GM12878 (cell line): ENCODE data around the gene PIGL. TPM values are rescaled to one million over a fixed set of nuclear protein-coding genes. Genes with fewer than 3 reads are reported as not detected.

Source experiments
- ATAC-seq: fragments of 200-7000 bp; cut with Tn5 transposase; 3 replicates; pipeline ENCODE4 v1.9.1; 2020; ENCODE audit warnings: mild to moderate bottlenecking, moderate library complexity
- BruUV-seq: library from RNA; stranded (reverse); fragments of 400-500 nt; replicated peaks from 2 replicates; lab custom pipeline; 2021; lab: Mats Ljungman, UMichigan
- CTCF ChIA-PET: fragments of 300-600 bp; sonication (Branson Sonifier 250); formaldehyde crosslinking; extraction: SDS; loops from one replicate; lab custom pipeline; 2021; ENCODE audit warnings: inconsistent platforms; lab: Yijun Ruan, JAX
- POLR2A ChIA-PET: fragments of 350-600 bp; formaldehyde crosslinking; extraction: SDS; loops from one replicate; lab custom pipeline; 2021; ENCODE audit warnings: inconsistent platforms; lab: Charles Lee
- RAD21 ChIA-PET: fragments of 300-600 bp; sonication (Branson Sonifier 250); formaldehyde crosslinking; loops from one replicate; lab custom pipeline; 2023; ENCODE audit warnings: antibody characterized with exemption; ENCODE audit not compliant: unreplicated experiment; lab: Charles Lee
- SMC1A ChIA-PET: fragments of 300-600 bp; sonication (Branson Sonifier 250); formaldehyde crosslinking; loops from one replicate; lab custom pipeline; 2023; ENCODE audit not compliant: unreplicated experiment, uncharacterized antibody; lab: Charles Lee
- DNase-seq: peaks from one replicate; pipeline ENCODE4 v3.0.0-alpha.2; 2011; ENCODE audit warnings: low read depth, low spot score
- FAIRE-seq: peaks from 3 replicates; lab custom pipeline; 2011; peaks lifted over from hg19 to GRCh38; lab: Jason Lieb, UNC
- H2AFZ ChIP-seq: 2 replicates; pipeline ENCODE4 v1.6.0; 2011; ENCODE audit warnings: low read depth, low read length, control low read depth; ENCODE audit not compliant: control insufficient read depth
- H3K27ac ChIP-seq: 2 replicates; pipeline ENCODE4 v1.5.1; 2011; ENCODE audit warnings: control low read depth; ENCODE audit not compliant: control insufficient read depth, insufficient read depth
- H3K27me3 ChIP-seq, 2 experiments: replicated peaks in 1 of 2; 2 replicates each; pipeline versions ENCODE4 v1.6.0 to v1.6.1; 2011; ENCODE audit warnings: low read length in 1 of 2; ENCODE audit not compliant: control insufficient read depth in 2 of 2, insufficient read depth in 2 of 2
- H3K36me3 ChIP-seq, 2 experiments: 2 replicates each; pipeline ENCODE4 v1.5.1; 2011; ENCODE audit warnings: low read length in 1 of 2; ENCODE audit not compliant: control insufficient read depth in 2 of 2, insufficient read depth in 2 of 2
- H3K4me1 ChIP-seq: 2 replicates; pipeline ENCODE4 v1.6.1; 2011; ENCODE audit warnings: mild to moderate bottlenecking, low read length, moderate library complexity, mixed read lengths; ENCODE audit not compliant: control insufficient read depth, insufficient read depth
- H3K4me2 ChIP-seq: 2 replicates; pipeline ENCODE4 v1.6.0; 2011; ENCODE audit warnings: control low read depth; ENCODE audit not compliant: control insufficient read depth, insufficient read depth
- H3K4me3 ChIP-seq: fragments of 200-600 bp; sonication (generic); 2 replicates; pipeline ENCODE4 v1.5.1; 2016
- H3K79me2 ChIP-seq: 2 replicates; pipeline ENCODE4 v1.6.0; 2011; ENCODE audit warnings: low read length; ENCODE audit not compliant: control insufficient read depth, insufficient read depth
- H3K9ac ChIP-seq: 2 replicates; pipeline ENCODE4 v1.8.0; 2011; ENCODE audit warnings: low read length, control low read depth, mixed read lengths; ENCODE audit not compliant: control insufficient read depth, insufficient read depth
- H3K9me3 ChIP-seq: replicated peaks from 3 replicates; pipeline ENCODE4 v1.5.1; 2011; ENCODE audit warnings: mild to moderate bottlenecking, low read length; ENCODE audit not compliant: control insufficient read depth, insufficient read depth
- H4K20me1 ChIP-seq: 2 replicates; pipeline ENCODE4 v1.6.0; 2011; ENCODE audit not compliant: control insufficient read depth, insufficient read depth
- E2F4 ChIP-seq: IDR thresholded peaks from 2 replicates; pipeline ENCODE4 v1.6.1; 2012; ENCODE audit warnings: low read depth, low read length, improper control_type of control experiment
- E2F8 ChIP-seq: fragments of 450-650 bp; IDR thresholded peaks from 2 replicates; pipeline ENCODE4 v1.6.1; 2018; ENCODE audit warnings: mild to moderate bottlenecking, low read depth, moderate library complexity; ENCODE audit not compliant: partially characterized antibody
- HDAC6 ChIP-seq: fragments of 200-600 bp; sonication (generic); IDR thresholded peaks from one replicate; pipeline ENCODE4 v1.8.0; 2017; ENCODE audit warnings: antibody characterized with exemption; ENCODE audit not compliant: unreplicated experiment
- HDGF ChIP-seq: fragments of 450-650 bp; IDR thresholded peaks from 2 replicates; pipeline ENCODE4 v1.6.1; 2016; ENCODE audit warnings: antibody characterized with exemption
- IRF4 ChIP-seq: IDR thresholded peaks from 2 replicates; pipeline ENCODE4 v1.6.1; 2011; ENCODE audit warnings: low read depth, low read length
- KDM1A ChIP-seq: fragments of 200-600 bp; sonication (generic); IDR thresholded peaks from 2 replicates; pipeline ENCODE4 v1.6.1; 2016; ENCODE audit warnings: borderline replicate concordance
- MYC ChIP-seq: IDR thresholded peaks from 2 replicates; pipeline ENCODE4 v1.6.1; 2011; ENCODE audit warnings: mild to moderate bottlenecking, low read length, moderate library complexity, inconsistent platforms; ENCODE audit not compliant: insufficient read depth, insufficient replicate concordance, insufficient read length, severe bottlenecking
- NFYA ChIP-seq: IDR thresholded peaks from 2 replicates; pipeline ENCODE4 v1.6.1; 2011; ENCODE audit warnings: low read depth, mild to moderate bottlenecking, low read length, improper control_type of control experiment, borderline replicate concordance
- POLR2A ChIP-seq: IDR thresholded peaks from 2 replicates; pipeline ENCODE4 v1.6.1; 2011; ENCODE audit warnings: low read depth, mild to moderate bottlenecking, low read length
- POU2F2 ChIP-seq: IDR thresholded peaks from 3 replicates; pipeline ENCODE4 v1.6.1; 2011; ENCODE audit warnings: low read depth, mild to moderate bottlenecking, low read length, borderline replicate concordance
- SP1 ChIP-seq: IDR thresholded peaks from one replicate; pipeline ENCODE4 v1.6.1; 2011; ENCODE audit warnings: low read depth, low read length
- ZBTB40 ChIP-seq: fragments of 450-650 bp; IDR thresholded peaks from 2 replicates; pipeline ENCODE4 v1.6.1; 2016; ENCODE audit warnings: mild to moderate bottlenecking, moderate library complexity, borderline replicate concordance
- ZNF274 ChIP-seq: IDR thresholded peaks from one replicate; pipeline ENCODE4 v1.8.0; 2011; ENCODE audit not compliant: insufficient read length, insufficient read depth
- WGBS: methylation state at CpG from one replicate; pipeline ENCODE4 v1.1.6; 2016; ENCODE audit warnings: low lambda C conversion rate; ENCODE audit not compliant: insufficient replicate concordance, insufficient coverage; ENCODE audit errors: missing lambda C conversion rate; 5-methylcytosine and 5-hydroxymethylcytosine counted together
- in situ Hi-C: fragments of 300-500 bp; cut with MboI; formaldehyde crosslinking; loops from 9 replicates; pipeline ENCODE4 v1.14.3; 2018; ENCODE audit warnings: mixed read lengths
- intact Hi-C: fragments of 100-400 bp; cut with micrococcal nuclease; formaldehyde crosslinking; loops from one replicate; pipeline ENCODE4 v1.14.2; 2022; ENCODE audit not compliant: unreplicated experiment
- polyA plus RNA-seq, 11 experiments: library from polyadenylated mRNA; depleted of rRNA in 4 of 11; unstranded in 6 of 11; stranded (reverse) in 5 of 11; fragments of >200 nt; fragmentation: Nextera tagmentation in 4 of 11; fragmentation: Illumina TruSeq in 1 of 11; extraction: Ambion mirVana in 4 of 11; extraction: Trizol in 1 of 11; gene quantifications; 1 replicate in 1 of 11; 2 replicates in 10 of 11; pipeline versions ENCODE4 v1.2.1 to v1.2.3, GENCODE V29; 2011 to 2016; ENCODE audit warnings: inconsistent platforms in 2 of 11, missing spikeins in 2 of 11, low read depth in 1 of 11
- total RNA-seq, 4 experiments: library from RNA; depleted of rRNA in 3 of 4; stranded (reverse); fragments of >200 nt in 3 of 4; fragmentation: Illumina TruSeq in 1 of 4; extraction: Trizol in 1 of 4; gene quantifications; 2 replicates each; pipeline versions ENCODE4 v1.2.1 to v1.2.3, GENCODE V29; 2013 to 2021

Gene PIGL
- total and polyA plus RNA-seq, 10 of the 15 experiments (the other 5 are each of a cell fraction or from before 2014, with no cell fraction given), result 25.9 to 52.5 (median 30.2) TPM

GRCh38 chr17:16338391-16338790 lies 121.4 kb downstream of the PIGL start:
- no peaks in the 10 kb centered on the region for H3K79me2 ChIP-seq
- no TSS peak for BruUV-seq
- ChIA-PET CTCF (interaction anchor here (1.1 kb wide), 1 partner anchor 13 kb away, joined by 3 read pairs; no protein-coding TSS in a partner anchor), POLR2A (interaction anchor here (0.6 kb wide), 2 partner anchors 75 to 167 kb away, joined by 3 to 4 read pairs; no protein-coding TSS in a partner anchor), RAD21 (no interaction called here), SMC1A (interaction anchor here (1.1 to 1.3 kb wide), 3 partner anchors 12 to 34 kb away, joined by 3 to 4 read pairs (median 3); no protein-coding TSS in a partner anchor)
- no peak overlapping the region for H3K4me2 ChIP-seq
- no peak overlapping the region for H3K4me3 ChIP-seq
- no peaks in the 10 kb centered on the region for H3K27me3 ChIP-seq
- H3K9ac ChIP-seq, result no peak overlapping the region
- in situ Hi-C loops, result no loop called here
- DNase-seq, result no peak
- H3K36me3 ChIP-seq, result peaks cover 2 to 4% of the 10 kb centered on the region in 2 experiments; a peak in 2 of 4 replicates
- intact Hi-C loops, result no loop called here
- H2AFZ ChIP-seq, result no peak overlapping the region
- H3K27ac ChIP-seq, result no peak overlapping the region
- TF ChIP-seq E2F8, result no peak
- TF ChIP-seq SP1, result no peak
- no peak for TF ChIP-seq ZNF274
- TF ChIP-seq IRF4, result no peak
- TF ChIP-seq POLR2A, result no peak
- no peak for TF ChIP-seq HDGF
- TF ChIP-seq NFYA, result no peak
- TF ChIP-seq ZBTB40, result no peak
- TF ChIP-seq MYC, result no peak
- no peak for TF ChIP-seq POU2F2
- TF ChIP-seq E2F4, result no peak
- TF ChIP-seq KDM1A, result no peak
- TF ChIP-seq HDAC6, result no peak
- H4K20me1 ChIP-seq, result no peaks in the 10 kb centered on the region
- WGBS, result 98% methylated on average over 3 of the region's 3 CpGs
- H3K4me1 ChIP-seq, result no peaks in the 10 kb centered on the region
- H3K9me3 ChIP-seq, result no peaks in the 10 kb centered on the region
- no peak for FAIRE-seq
- ATAC-seq, result no peak
